ENCODE data around the gene SCAND1. TPM values are rescaled to one million over a fixed set of nuclear protein-coding genes. Genes with fewer than 3 reads are reported as not detected.

Gene SCAND1
- total and polyA plus RNA-seq, 9 of the 15 experiments (the other 6 are each of a cell fraction or from before 2014, with no cell fraction given) = 0.08 to 94.0 (median 5.8) TPM

DNA sequence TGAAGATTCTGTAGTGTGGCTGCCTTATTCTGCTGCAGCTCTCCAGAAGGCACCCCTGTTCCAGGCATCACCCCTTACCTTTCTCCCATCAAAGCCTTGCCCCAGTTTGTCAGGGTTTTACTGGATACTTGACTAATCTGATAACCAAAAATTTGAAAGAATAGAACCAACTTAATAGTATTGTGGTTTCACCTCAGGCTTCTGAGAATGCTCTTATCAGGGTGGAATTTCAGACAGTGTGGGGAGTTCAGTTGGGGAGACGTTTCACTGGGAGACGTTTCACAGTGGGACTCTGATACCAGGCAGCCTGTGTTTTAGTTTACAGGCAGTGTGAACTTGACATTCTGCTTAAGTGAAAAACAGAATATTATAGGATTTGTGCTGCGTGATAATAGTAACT lies 50.5 kb downstream of the SCAND1 start (continued):
- TF ChIP-seq FOXK1 (CRISPR knock-in tag; IDR thresholded peaks at IDR 0.05; ENCODE audit: borderline replicate concordance) (no peak), SRSF1 (IDR thresholded peaks at IDR 0.05; ENCODE audit: low read depth, low read length) (no peak), NELFE (IDR thresholded peaks at IDR 0.05; ENCODE audit: insufficient read depth, insufficient read length) (no peak), EWSR1 (IDR thresholded peaks at IDR 0.05; ENCODE audit: borderline replicate concordance, low read depth, partially characterized antibody) (no peak), DACH1 (IDR thresholded peaks at IDR 0.05; ENCODE audit: partially characterized antibody) (no peak), RCOR1 (IDR thresholded peaks at IDR 0.05; ENCODE audit: borderline replicate concordance in 1 of 2, low read depth in 2 of 2, low read length in 2 of 2) (no peak), ZNF232 (CRISPR knock-in tag; IDR thresholded peaks at IDR 0.05) (no peak), EP400 (IDR thresholded peaks at IDR 0.05) (no peak), TEAD1 (CRISPR knock-in tag; IDR thresholded peaks at IDR 0.05) (no peak), KAT2B (IDR thresholded peaks at IDR 0.05; ENCODE audit: low read depth, low read length) (no peak), EP300 (IDR thresholded peaks at IDR 0.05; ENCODE audit: low read length) (peak; percentile 60), ARNT (IDR thresholded peaks at IDR 0.05) (no peak)
- TF ChIP-seq, protein P1, sequence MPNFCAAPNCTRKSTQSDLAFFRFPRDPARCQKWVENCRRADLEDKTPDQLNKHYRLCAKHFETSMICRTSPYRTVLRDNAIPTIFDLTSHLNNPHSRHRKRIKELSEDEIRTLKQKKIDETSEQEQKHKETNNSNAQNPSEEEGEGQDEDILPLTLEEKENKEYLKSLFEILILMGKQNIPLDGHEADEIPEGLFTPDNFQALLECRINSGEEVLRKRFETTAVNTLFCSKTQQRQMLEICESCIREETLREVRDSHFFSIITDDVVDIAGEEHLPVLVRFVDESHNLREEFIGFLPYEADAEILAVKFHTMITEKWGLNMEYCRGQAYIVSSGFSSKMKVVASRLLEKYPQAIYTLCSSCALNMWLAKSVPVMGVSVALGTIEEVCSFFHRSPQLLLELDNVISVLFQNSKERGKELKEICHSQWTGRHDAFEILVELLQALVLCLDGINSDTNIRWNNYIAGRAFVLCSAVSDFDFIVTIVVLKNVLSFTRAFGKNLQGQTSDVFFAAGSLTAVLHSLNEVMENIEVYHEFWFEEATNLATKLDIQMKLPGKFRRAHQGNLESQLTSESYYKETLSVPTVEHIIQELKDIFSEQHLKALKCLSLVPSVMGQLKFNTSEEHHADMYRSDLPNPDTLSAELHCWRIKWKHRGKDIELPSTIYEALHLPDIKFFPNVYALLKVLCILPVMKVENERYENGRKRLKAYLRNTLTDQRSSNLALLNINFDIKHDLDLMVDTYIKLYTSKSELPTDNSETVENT (CRISPR knock-in tag; IDR thresholded peaks at IDR 0.05) = no peak
- TF ChIP-seq, protein P2, sequence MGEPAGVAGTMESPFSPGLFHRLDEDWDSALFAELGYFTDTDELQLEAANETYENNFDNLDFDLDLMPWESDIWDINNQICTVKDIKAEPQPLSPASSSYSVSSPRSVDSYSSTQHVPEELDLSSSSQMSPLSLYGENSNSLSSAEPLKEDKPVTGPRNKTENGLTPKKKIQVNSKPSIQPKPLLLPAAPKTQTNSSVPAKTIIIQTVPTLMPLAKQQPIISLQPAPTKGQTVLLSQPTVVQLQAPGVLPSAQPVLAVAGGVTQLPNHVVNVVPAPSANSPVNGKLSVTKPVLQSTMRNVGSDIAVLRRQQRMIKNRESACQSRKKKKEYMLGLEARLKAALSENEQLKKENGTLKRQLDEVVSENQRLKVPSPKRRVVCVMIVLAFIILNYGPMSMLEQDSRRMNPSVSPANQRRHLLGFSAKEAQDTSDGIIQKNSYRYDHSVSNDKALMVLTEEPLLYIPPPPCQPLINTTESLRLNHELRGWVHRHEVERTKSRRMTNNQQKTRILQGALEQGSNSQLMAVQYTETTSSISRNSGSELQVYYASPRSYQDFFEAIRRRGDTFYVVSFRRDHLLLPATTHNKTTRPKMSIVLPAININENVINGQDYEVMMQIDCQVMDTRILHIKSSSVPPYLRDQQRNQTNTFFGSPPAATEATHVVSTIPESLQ (CRISPR knock-in tag; IDR thresholded peaks at IDR 0.05) = no peak
- TF ChIP-seq, protein P3, sequence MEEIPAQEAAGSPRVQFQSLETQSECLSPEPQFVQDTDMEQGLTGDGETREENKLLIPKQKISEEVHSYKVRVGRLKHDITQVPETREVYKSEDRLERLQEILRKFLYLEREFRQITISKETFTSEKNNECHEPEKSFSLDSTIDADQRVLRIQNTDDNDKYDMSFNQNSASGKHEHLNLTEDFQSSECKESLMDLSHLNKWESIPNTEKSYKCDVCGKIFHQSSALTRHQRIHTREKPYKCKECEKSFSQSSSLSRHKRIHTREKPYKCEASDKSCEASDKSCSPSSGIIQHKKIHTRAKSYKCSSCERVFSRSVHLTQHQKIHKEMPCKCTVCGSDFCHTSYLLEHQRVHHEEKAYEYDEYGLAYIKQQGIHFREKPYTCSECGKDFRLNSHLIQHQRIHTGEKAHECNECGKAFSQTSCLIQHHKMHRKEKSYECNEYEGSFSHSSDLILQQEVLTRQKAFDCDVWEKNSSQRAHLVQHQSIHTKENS (CRISPR knock-in tag; IDR thresholded peaks at IDR 0.05) = no peak
- TF ChIP-seq, protein P4, sequence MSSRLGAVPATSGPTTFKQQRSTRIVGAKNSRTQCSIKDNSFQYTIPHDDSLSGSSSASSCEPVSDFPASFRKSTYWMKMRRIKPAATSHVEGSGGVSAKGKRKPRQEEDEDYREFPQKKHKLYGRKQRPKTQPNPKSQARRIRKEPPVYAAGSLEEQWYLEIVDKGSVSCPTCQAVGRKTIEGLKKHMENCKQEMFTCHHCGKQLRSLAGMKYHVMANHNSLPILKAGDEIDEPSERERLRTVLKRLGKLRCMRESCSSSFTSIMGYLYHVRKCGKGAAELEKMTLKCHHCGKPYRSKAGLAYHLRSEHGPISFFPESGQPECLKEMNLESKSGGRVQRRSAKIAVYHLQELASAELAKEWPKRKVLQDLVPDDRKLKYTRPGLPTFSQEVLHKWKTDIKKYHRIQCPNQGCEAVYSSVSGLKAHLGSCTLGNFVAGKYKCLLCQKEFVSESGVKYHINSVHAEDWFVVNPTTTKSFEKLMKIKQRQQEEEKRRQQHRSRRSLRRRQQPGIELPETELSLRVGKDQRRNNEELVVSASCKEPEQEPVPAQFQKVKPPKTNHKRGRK (tag; IDR thresholded peaks at IDR 0.05) = no peak
- TF ChIP-seq, protein P5, sequence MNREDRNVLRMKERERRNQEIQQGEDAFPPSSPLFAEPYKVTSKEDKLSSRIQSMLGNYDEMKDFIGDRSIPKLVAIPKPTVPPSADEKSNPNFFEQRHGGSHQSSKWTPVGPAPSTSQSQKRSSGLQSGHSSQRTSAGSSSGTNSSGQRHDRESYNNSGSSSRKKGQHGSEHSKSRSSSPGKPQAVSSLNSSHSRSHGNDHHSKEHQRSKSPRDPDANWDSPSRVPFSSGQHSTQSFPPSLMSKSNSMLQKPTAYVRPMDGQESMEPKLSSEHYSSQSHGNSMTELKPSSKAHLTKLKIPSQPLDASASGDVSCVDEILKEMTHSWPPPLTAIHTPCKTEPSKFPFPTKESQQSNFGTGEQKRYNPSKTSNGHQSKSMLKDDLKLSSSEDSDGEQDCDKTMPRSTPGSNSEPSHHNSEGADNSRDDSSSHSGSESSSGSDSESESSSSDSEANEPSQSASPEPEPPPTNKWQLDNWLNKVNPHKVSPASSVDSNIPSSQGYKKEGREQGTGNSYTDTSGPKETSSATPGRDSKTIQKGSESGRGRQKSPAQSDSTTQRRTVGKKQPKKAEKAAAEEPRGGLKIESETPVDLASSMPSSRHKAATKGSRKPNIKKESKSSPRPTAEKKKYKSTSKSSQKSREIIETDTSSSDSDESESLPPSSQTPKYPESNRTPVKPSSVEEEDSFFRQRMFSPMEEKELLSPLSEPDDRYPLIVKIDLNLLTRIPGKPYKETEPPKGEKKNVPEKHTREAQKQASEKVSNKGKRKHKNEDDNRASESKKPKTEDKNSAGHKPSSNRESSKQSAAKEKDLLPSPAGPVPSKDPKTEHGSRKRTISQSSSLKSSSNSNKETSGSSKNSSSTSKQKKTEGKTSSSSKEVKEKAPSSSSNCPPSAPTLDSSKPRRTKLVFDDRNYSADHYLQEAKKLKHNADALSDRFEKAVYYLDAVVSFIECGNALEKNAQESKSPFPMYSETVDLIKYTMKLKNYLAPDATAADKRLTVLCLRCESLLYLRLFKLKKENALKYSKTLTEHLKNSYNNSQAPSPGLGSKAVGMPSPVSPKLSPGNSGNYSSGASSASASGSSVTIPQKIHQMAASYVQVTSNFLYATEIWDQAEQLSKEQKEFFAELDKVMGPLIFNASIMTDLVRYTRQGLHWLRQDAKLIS (CRISPR knock-in tag; IDR thresholded peaks at IDR 0.05) = no peak

Measured in K562 (cell line).